HL-60 (cell line): ENCODE results near the gene REM1.
"Not testable (repeated sequence)": the region's sequence is repeated elsewhere in the genome, so short reads cannot be mapped to it uniquely, and the experiment has no call there.

ENCODE experiments used
- DNase-seq, 2 experiments: peaks; one replicate each; pipeline ENCODE4 v3.0.0-alpha.2; 2010 to 2020; ENCODE audit warnings: low read depth in 1 of 2, low spot score in 1 of 2
- H3K27ac ChIP-seq: fragments of 250-450 bp; sonication (Bioruptor Pico); replicated peaks from 2 replicates; pipeline ENCODE4 v1.5.1; 2020; ENCODE audit warnings: mild to moderate bottlenecking, moderate library complexity
- H3K27me3 ChIP-seq: fragments of 250-450 bp; sonication (Bioruptor Pico); 2 replicates; pipeline ENCODE4 v1.5.1; 2021; ENCODE audit warnings: mild to moderate bottlenecking, moderate library complexity; ENCODE audit not compliant: insufficient read depth, poor library complexity, severe bottlenecking
- H3K4me3 ChIP-seq: replicated peaks from 2 replicates; pipeline ENCODE4 v1.5.1; 2011; ENCODE audit warnings: mild to moderate bottlenecking, control low read depth, low read length; ENCODE audit not compliant: insufficient read depth
- CTCF ChIP-seq: IDR thresholded peaks from one replicate; pipeline ENCODE4 v1.5.1; 2011; ENCODE audit warnings: low read length, control low read depth, inconsistent platforms; ENCODE audit not compliant: insufficient read depth
- GABPA ChIP-seq: IDR thresholded peaks from 2 replicates; pipeline ENCODE4 v1.6.1; 2012; ENCODE audit warnings: low read depth
- POLR2AphosphoS5 ChIP-seq: IDR thresholded peaks from 2 replicates; pipeline ENCODE4 v1.6.1; 2012; ENCODE audit warnings: low read depth
- REST ChIP-seq: IDR thresholded peaks from 2 replicates; pipeline ENCODE4 v1.6.1; 2012; ENCODE audit warnings: low read depth; ENCODE audit not compliant: insufficient replicate concordance
- SPI1 ChIP-seq: IDR thresholded peaks from 2 replicates; pipeline ENCODE4 v1.6.1; 2012; ENCODE audit warnings: low read depth, mild to moderate bottlenecking, borderline replicate concordance
- long read RNA-seq: library from polyadenylated mRNA; unstranded; transcript quantifications from one replicate; pipeline ENCODE4 v2.0.0, GENCODE V29; 2020

REM1 gene
- long read RNA-seq, result 0 reads

- Histone ChIP-seq H3K27me3 (peaks cover 19% of the 10 kb centered on the region), H3K27ac (no peak within 1 kb of the TSS), H3K4me3 (no peak within 1 kb of the TSS)
- no peak for DNase-seq
- TF ChIP-seq GABPA, result no peak
- TF ChIP-seq SPI1, result no peak
- TF ChIP-seq CTCF, result no peak
- TF ChIP-seq REST, result no peak
- no peak for TF ChIP-seq POLR2AphosphoS5
Measured at GRCh38 chr20:31474758-31475427, at the start of gene REM1, which contains the start of gene DEFB124. Gene REM1 (plus strand): TSS chr20:31475288. CDS start chr20:31476446, 1,158 bp downstream. Gene DEFB124 (minus strand): TSS chr20:31475127. CDS start chr20:31473013, 2,114 bp downstream.

- no peak overlapping the region for H3K27ac ChIP-seq
- H3K4me3 ChIP-seq, result no peak overlapping the region
- peaks cover 2% of the 10 kb centered on the region for H3K27me3 ChIP-seq
- TF ChIP-seq REST, result no peak
- no peak for TF ChIP-seq SPI1
- TF ChIP-seq CTCF, result no peak
- no peak for TF ChIP-seq POLR2AphosphoS5
- no peak for TF ChIP-seq GABPA
- no peak for DNase-seq
Measured at GRCh38 chr20:31425797-31426196, 49.3 kb upstream of the REM1 start.

- not testable (repeated sequence) for H3K27ac ChIP-seq, DNase-seq, H3K27me3 ChIP-seq, H3K4me3 ChIP-seq
Measured at GRCh38 chr20:31426891-31427551, 48.1 kb upstream of the REM1 start.

GRCh38 chr20:31427576-31427975 is 47.5 kb upstream of the REM1 start:
- H3K27me3 ChIP-seq, DNase-seq, H3K27ac ChIP-seq, H3K4me3 ChIP-seq: not testable (repeated sequence)
